H9 (cell line): ENCODE measurements around the gene MS4A4A. TPM values are rescaled to one million over a fixed set of nuclear protein-coding genes. Genes with fewer than 3 reads are reported as not detected.

ENCODE experiments used
- DNase-seq: peaks from one replicate; pipeline ENCODE4 v3.0.0-alpha.2; 2017
- H2AFZ ChIP-seq: one replicate; pipeline ENCODE4 v1.6.1; 2013; ENCODE audit warnings: mild to moderate bottlenecking, low read length, control low read depth, moderate library complexity
- H2AK5ac ChIP-seq: 2 replicates; pipeline ENCODE4 v1.6.1; 2013; ENCODE audit warnings: low read length, control low read depth, mixed read lengths; ENCODE audit not compliant: insufficient read length
- H2BK120ac ChIP-seq: one replicate; pipeline ENCODE4 v1.6.1; 2013; ENCODE audit warnings: low read depth, mild to moderate bottlenecking, low read length, control low read depth, inconsistent platforms; ENCODE audit not compliant: poor library complexity, severe bottlenecking
- H2BK12ac ChIP-seq: 2 replicates; pipeline ENCODE4 v1.6.1; 2013; ENCODE audit warnings: low read length, control low read depth, mixed read lengths, low read depth; ENCODE audit not compliant: insufficient read length
- H2BK15ac ChIP-seq: 2 replicates; pipeline ENCODE4 v1.6.1; 2013; ENCODE audit warnings: low read depth, low read length, control low read depth
- H2BK20ac ChIP-seq: one replicate; pipeline ENCODE4 v1.6.1; 2013; ENCODE audit warnings: low read depth, mild to moderate bottlenecking, low read length, control low read depth, inconsistent platforms; ENCODE audit not compliant: poor library complexity, severe bottlenecking
- H2BK5ac ChIP-seq: 2 replicates; pipeline ENCODE4 v1.6.1; 2013; ENCODE audit warnings: low read length, control low read depth, mixed read lengths; ENCODE audit not compliant: insufficient read length
- H3K14ac ChIP-seq: 2 replicates; pipeline ENCODE4 v1.6.1; 2013; ENCODE audit warnings: low read length, control low read depth; ENCODE audit not compliant: insufficient read depth
- H3K18ac ChIP-seq: 2 replicates; pipeline ENCODE4 v1.6.1; 2013; ENCODE audit warnings: low read depth, mild to moderate bottlenecking, mixed read lengths, low read length, control low read depth; ENCODE audit not compliant: insufficient read length
- H3K23ac ChIP-seq: 2 replicates; pipeline ENCODE4 v1.6.1; 2013; ENCODE audit warnings: low read length, control low read depth, mixed read lengths, low read depth; ENCODE audit not compliant: insufficient read length
- H3K23me2 ChIP-seq: 2 replicates; pipeline ENCODE4 v1.6.1; 2013; ENCODE audit warnings: low read depth, mild to moderate bottlenecking, mixed read lengths, low read length, control low read depth; ENCODE audit not compliant: insufficient read length, poor library complexity, severe bottlenecking
- H3K27ac ChIP-seq: 2 replicates; pipeline ENCODE4 v1.5.1; 2013; ENCODE audit warnings: low read length, control low read depth, mixed read lengths, low read depth; ENCODE audit not compliant: insufficient read length
- H3K27me3 ChIP-seq: 2 replicates; pipeline ENCODE4 v1.6.1; 2013; ENCODE audit warnings: low read length, control low read depth, inconsistent platforms; ENCODE audit not compliant: insufficient read depth
- H3K4ac ChIP-seq: 2 replicates; pipeline ENCODE4 v1.6.1; 2013; ENCODE audit warnings: low read depth, mild to moderate bottlenecking, control low read depth, inconsistent platforms, low read length, moderate library complexity
- H3K4me1 ChIP-seq: 2 replicates; pipeline ENCODE4 v1.6.1; 2013; ENCODE audit warnings: low read length, control low read depth, inconsistent platforms; ENCODE audit not compliant: insufficient read depth
- H3K4me2 ChIP-seq: 2 replicates; pipeline ENCODE4 v1.6.1; 2013; ENCODE audit warnings: low read length, control low read depth, mixed read lengths; ENCODE audit not compliant: insufficient read length, insufficient read depth
- H3K56ac ChIP-seq: 2 replicates; pipeline ENCODE4 v1.6.1; 2013; ENCODE audit warnings: low read depth, mild to moderate bottlenecking, mixed read lengths, low read length, control low read depth; ENCODE audit not compliant: insufficient read length
- H3K79me1 ChIP-seq: 2 replicates; pipeline ENCODE4 v1.6.1; 2013; ENCODE audit warnings: low read depth, mild to moderate bottlenecking, moderate library complexity, low read length, control low read depth, inconsistent platforms; ENCODE audit not compliant: insufficient read depth, poor library complexity, severe bottlenecking
- H3K79me2 ChIP-seq: 2 replicates; pipeline ENCODE4 v1.6.1; 2013; ENCODE audit warnings: low read length, control low read depth, inconsistent platforms; ENCODE audit not compliant: insufficient read depth
- H3K9ac ChIP-seq: 2 replicates; pipeline ENCODE4 v1.6.1; 2013; ENCODE audit warnings: low read length, control low read depth, mixed read lengths; ENCODE audit not compliant: insufficient read length; ENCODE audit errors: extremely low read depth
- H3K9me3 ChIP-seq: one replicate; pipeline ENCODE4 v1.6.1; 2013; ENCODE audit warnings: low read depth, low read length, inconsistent platforms; ENCODE audit not compliant: control insufficient read depth
- H3T11ph ChIP-seq: one replicate; pipeline ENCODE4 v1.6.1; 2013; ENCODE audit warnings: mild to moderate bottlenecking, low read length, control low read depth, inconsistent platforms
- H4K20me1 ChIP-seq: one replicate; pipeline ENCODE4 v1.6.1; 2013; ENCODE audit not compliant: control insufficient read depth, insufficient read length, insufficient read depth
- H4K5ac ChIP-seq: 2 replicates; pipeline ENCODE4 v1.6.1; 2013; ENCODE audit warnings: low read depth, mild to moderate bottlenecking, mixed read lengths, low read length, control low read depth; ENCODE audit not compliant: insufficient read length
- H4K8ac ChIP-seq: replicated peaks from 2 replicates; pipeline ENCODE4 v1.6.1; 2013; ENCODE audit warnings: low read length, control low read depth, mixed read lengths, low read depth; ENCODE audit not compliant: insufficient read length
- H4K91ac ChIP-seq: 2 replicates; pipeline ENCODE4 v1.6.1; 2013; ENCODE audit warnings: low read depth, mild to moderate bottlenecking, moderate library complexity, mixed read lengths, low read length, control low read depth; ENCODE audit not compliant: insufficient read length
- H3K27ac Mint-ChIP-seq, 3 experiments: 2 replicates in 2 of 3; 3 replicates in 1 of 3; pipeline ENCODE4 v1.8.0; 2020 to 2021; ENCODE audit warnings: mixed read lengths in 3 of 3, mild to moderate bottlenecking in 1 of 3, moderate library complexity in 1 of 3
- H3K27me3 Mint-ChIP-seq: 2 replicates; pipeline ENCODE4 v1.8.0; 2021; ENCODE audit warnings: low read depth, mild to moderate bottlenecking, moderate library complexity, mixed read lengths
- H3K36me3 Mint-ChIP-seq, 3 experiments: 2 replicates in 2 of 3; 3 replicates in 1 of 3; pipeline ENCODE4 v1.8.0; 2020 to 2021; ENCODE audit warnings: low read depth in 3 of 3, mixed read lengths in 3 of 3; ENCODE audit not compliant: insufficient read depth in 1 of 3
- H3K4me1 Mint-ChIP-seq, 2 experiments: 2 replicates each; pipeline ENCODE4 v1.8.0; 2020; ENCODE audit warnings: mixed read lengths in 2 of 2
- H3K4me3 Mint-ChIP-seq, 2 experiments: 2 replicates in 1 of 2; 3 replicates in 1 of 2; pipeline ENCODE4 v1.8.0; 2020 to 2021; ENCODE audit warnings: mild to moderate bottlenecking in 2 of 2, mixed read lengths in 2 of 2, moderate library complexity in 1 of 2
- H3K9me3 Mint-ChIP-seq, 2 experiments: 2 replicates in 1 of 2; 3 replicates in 1 of 2; pipeline ENCODE4 v1.8.0; 2020; ENCODE audit warnings: mild to moderate bottlenecking in 2 of 2, mixed read lengths in 2 of 2, moderate library complexity in 1 of 2
- WGBS: extraction: QIAGEN DNeasy Blood & Tissue Kit; methylation state at CpG from one replicate; pipeline ENCODE4 v1.1.7; 2013; ENCODE audit warnings: missing lambda C conversion rate, low lambda C conversion rate, mixed read lengths; ENCODE audit not compliant: insufficient read length; ENCODE audit errors: extremely low coverage; 5-methylcytosine and 5-hydroxymethylcytosine counted together
- total RNA-seq: library from RNA; stranded (reverse); gene quantifications from 2 replicates; pipeline ENCODE4 v1.2.1, GENCODE V29; 2021
- TF ChIP-seq, protein P1 (sequence below): fragments of 200-600 bp; sonication (generic); conservative IDR thresholded peaks from 3 replicates; pipeline ENCODE4 v1.8.0; 2021; ENCODE audit warnings: antibody characterized with exemption, mild to moderate bottlenecking

The MS4A4A gene
- total RNA-seq, 1 experiment from 2014 or later, result not detected

GRCh38 chr11:60347084-60347797 is 66.8 kb downstream of the MS4A4A start:
- Mint-ChIP-seq H3K27ac (no peak overlapping the region), H3K9me3 (peaks cover 7 to 11% of the 10 kb centered on the region in 2 experiments; a peak in 3 of 5 replicates), H3K27me3 (no peaks in the 10 kb centered on the region; the same call in 1 of the 2 replicates), H3K4me3 (no peak overlapping the region), H3K36me3 (peaks cover 0 to 3% (median 0%) of the 10 kb centered on the region in 3 experiments; a peak in 1 of 7 replicates), H3K4me1 (peaks cover 2 to 9% of the 10 kb centered on the region in 2 experiments)
- Histone ChIP-seq H3K18ac (no peak overlapping the region), H2AK5ac (no peak overlapping the region), H2BK20ac (no peak overlapping the region), H3K79me2 (no peaks in the 10 kb centered on the region), H3K4ac (no peak overlapping the region), H4K8ac (no peak overlapping the region), H2BK12ac (no peak overlapping the region), H3K23me2 (no peaks in the 10 kb centered on the region), H2BK120ac (no peak overlapping the region), H2AFZ (no peak overlapping the region), H3K4me2 (no peak overlapping the region), H3K79me1 (no peaks in the 10 kb centered on the region), H2BK5ac (no peak overlapping the region), H3K56ac (no peak overlapping the region), H4K20me1 (no peaks in the 10 kb centered on the region), H2BK15ac (no peak overlapping the region), H3K27ac (no peak overlapping the region), H3K23ac (no peak overlapping the region), H3T11ph (no peak overlapping the region), H4K91ac (no peak overlapping the region), H3K27me3 (no peaks in the 10 kb centered on the region), H3K14ac (no peak overlapping the region), H3K9me3 (no peaks in the 10 kb centered on the region), H3K9ac (no peak overlapping the region), H3K4me1 (no peaks in the 10 kb centered on the region), H4K5ac (no peak overlapping the region)
- DNase-seq, result no peak
- TF ChIP-seq, protein P1, sequence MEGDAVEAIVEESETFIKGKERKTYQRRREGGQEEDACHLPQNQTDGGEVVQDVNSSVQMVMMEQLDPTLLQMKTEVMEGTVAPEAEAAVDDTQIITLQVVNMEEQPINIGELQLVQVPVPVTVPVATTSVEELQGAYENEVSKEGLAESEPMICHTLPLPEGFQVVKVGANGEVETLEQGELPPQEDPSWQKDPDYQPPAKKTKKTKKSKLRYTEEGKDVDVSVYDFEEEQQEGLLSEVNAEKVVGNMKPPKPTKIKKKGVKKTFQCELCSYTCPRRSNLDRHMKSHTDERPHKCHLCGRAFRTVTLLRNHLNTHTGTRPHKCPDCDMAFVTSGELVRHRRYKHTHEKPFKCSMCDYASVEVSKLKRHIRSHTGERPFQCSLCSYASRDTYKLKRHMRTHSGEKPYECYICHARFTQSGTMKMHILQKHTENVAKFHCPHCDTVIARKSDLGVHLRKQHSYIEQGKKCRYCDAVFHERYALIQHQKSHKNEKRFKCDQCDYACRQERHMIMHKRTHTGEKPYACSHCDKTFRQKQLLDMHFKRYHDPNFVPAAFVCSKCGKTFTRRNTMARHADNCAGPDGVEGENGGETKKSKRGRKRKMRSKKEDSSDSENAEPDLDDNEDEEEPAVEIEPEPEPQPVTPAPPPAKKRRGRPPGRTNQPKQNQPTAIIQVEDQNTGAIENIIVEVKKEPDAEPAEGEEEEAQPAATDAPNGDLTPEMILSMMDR, result no peak
- no CpG with 5 or more reads among the region's 2 CpGs for WGBS
